Superior temporal gyrus (tissue), 1 donor: ENCODE measurements around the gene TOP2B.

Source experiments
- DNase-seq: peaks from one replicate; pipeline ENCODE4 v3.0.0-alpha.2; 2016; ENCODE audit errors: extremely low spot score

The TOP2B gene

GRCh38 chr3:25557694-25558093, 107.0 kb downstream of the TOP2B start:
- DNase-seq, result no peak

GRCh38 chr3:25556447-25556846, 108.3 kb downstream of the TOP2B start:
- no peak for DNase-seq

- no peak for DNase-seq
Measured at GRCh38 chr3:25555695-25556437, 108.8 kb downstream of the TOP2B start.

GRCh38 chr3:25554376-25554775, 110.3 kb downstream of the TOP2B start:
- DNase-seq, result no peak

- no peak for DNase-seq
Measured at GRCh38 chr3:25552251-25552650, 112.5 kb downstream of the TOP2B start.

- DNase-seq, result no peak
Measured at GRCh38 chr3:25548836-25549235, 115.9 kb downstream of the TOP2B start.

GRCh38 chr3:25547943-25548674, 116.6 kb downstream of the TOP2B start:
- no peak for DNase-seq
